Hepatic stellate cell (primary cell): ENCODE measurements around the gene BOK.
A peak's percentile ranks its signal among the peaks of the same experiment; 100 is the strongest.
"Not testable (repeated sequence)": the region's sequence is repeated elsewhere in the genome, so short reads cannot be mapped to it uniquely, and the experiment has no call there.

ENCODE experiments used
- DNase-seq: peaks from one replicate; pipeline ENCODE4 v3.0.0; 2011; ENCODE audit warnings: low spot score

BOK gene

GRCh38 chr2:241558532-241559322 is at the start of gene BOK:
Gene BOK (plus strand): TSS chr2:241558745. CDS start chr2:241559484, 739 bp downstream.
- peak; percentile 88 for DNase-seq

GRCh38 chr2:241509155-241509784 is 49.3 kb upstream of the BOK start:
- DNase-seq: no peak

GRCh38 chr2:241511091-241511741 is 47.3 kb upstream of the BOK start:
- DNase-seq: no peak

- DNase-seq: no peak
Measured at GRCh38 chr2:241514553-241514952, 44.0 kb upstream of the BOK start.

- DNase-seq: no peak
Measured at GRCh38 chr2:241514986-241515737, 43.4 kb upstream of the BOK start.

- DNase-seq: no peak
Measured at GRCh38 chr2:241516520-241516965, 42.0 kb upstream of the BOK start.

GRCh38 chr2:241517297-241517696 is 41.2 kb upstream of the BOK start:
- DNase-seq: no peak

GRCh38 chr2:241519669-241520068 is 38.9 kb upstream of the BOK start:
- DNase-seq: no peak

GRCh38 chr2:241522477-241522876 is 36.1 kb upstream of the BOK start:
- DNase-seq: no peak

GRCh38 chr2:241525818-241526780 is 32.4 kb upstream of the BOK start:
- DNase-seq: not testable (repeated sequence)

GRCh38 chr2:241530571-241530970 is 28.0 kb upstream of the BOK start:
- no peak for DNase-seq

- DNase-seq: no peak
Measured at GRCh38 chr2:241531161-241531722, 27.3 kb upstream of the BOK start.

GRCh38 chr2:241532168-241532567 is 26.4 kb upstream of the BOK start:
- no peak for DNase-seq

- no peak for DNase-seq
Measured at GRCh38 chr2:241532733-241533601, 25.6 kb upstream of the BOK start.

- DNase-seq: no peak
Measured at GRCh38 chr2:241534293-241534692, 24.3 kb upstream of the BOK start.

GRCh38 chr2:241534701-241535375 is 23.7 kb upstream of the BOK start:
- DNase-seq: no peak

- DNase-seq: no peak
Measured at GRCh38 chr2:241535871-241536655, 22.5 kb upstream of the BOK start.
